Measurements from ENCODE around the gene ZNF358.

ZNF358 gene

DNA sequence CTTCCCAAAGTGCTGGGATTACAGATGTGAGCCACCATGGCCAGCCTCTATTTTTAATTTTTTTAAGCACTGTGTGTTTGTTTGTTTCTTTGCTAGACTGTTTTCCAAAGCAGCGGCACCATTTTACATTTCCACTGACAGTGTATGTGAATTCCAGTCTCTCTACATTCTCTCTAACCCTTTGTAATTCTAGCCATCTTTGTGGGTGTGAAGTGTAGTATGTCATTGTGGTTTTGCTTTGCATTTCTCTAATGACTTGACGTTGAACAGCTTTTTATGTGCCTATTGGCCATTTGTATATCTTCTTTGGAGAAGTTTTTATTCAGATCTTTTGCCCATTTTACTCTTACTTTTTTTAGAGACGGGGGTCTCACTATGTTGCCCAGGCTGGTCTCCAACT, 31.3 kb downstream of the ZNF358 start:
- DNase-seq (no peak), ATAC-seq (no peak)
- peaks cover 20% of the 10 kb centered on the region for H3K36me3 Mint-ChIP-seq (ENCODE audit: low read depth)
- no peak overlapping the region for H3K4me3 Mint-ChIP-seq
- peaks cover 17% of the 10 kb centered on the region for H3K4me1 Mint-ChIP-seq
- H3K9me3 Mint-ChIP-seq: no peaks in the 10 kb centered on the region
- H3K27ac Mint-ChIP-seq: no peak overlapping the region
- H3K27me3 Mint-ChIP-seq: no peaks in the 10 kb centered on the region

DNA sequence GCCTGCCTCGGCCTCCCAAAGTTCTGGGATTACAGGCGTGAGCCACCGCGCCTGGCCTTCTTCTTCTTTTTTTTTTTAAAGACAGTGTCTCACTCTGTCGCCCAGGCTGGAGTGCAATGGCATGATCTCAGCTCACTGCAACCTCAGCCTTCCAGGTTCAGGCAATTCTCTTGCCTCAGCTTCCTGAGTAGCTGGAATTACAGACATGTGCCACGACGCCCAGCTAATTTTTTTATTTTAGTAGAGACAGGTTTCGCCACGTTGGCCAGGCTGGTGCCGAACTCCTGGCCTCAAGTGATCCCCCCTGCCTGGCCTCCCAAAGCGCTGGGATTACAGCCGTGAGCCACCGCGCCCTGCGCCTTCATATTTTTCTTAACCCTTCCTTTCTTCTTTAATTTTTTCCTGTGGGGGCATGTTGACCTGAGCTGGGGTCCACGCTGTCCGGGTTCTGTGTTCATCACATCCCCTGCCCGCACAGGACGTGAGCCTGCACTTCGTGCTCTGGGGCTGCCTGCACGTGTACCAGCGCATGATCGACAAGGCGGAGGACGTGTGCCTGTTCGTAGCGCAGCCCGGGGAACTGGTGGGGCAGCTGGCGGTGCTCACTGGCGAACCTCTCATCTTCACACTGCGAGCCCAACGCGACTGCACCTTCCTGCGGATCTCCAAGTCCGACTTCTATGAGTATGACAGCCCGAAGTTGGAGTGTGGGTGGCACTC, 33.7 kb downstream of the ZNF358 start:
- H3K4me3 Mint-ChIP-seq: no peak overlapping the region
- H3K4me1 Mint-ChIP-seq: peaks cover 15% of the 10 kb centered on the region
- ATAC-seq (no peak), DNase-seq (no peak)
- no peaks in the 10 kb centered on the region for H3K9me3 Mint-ChIP-seq
- H3K27ac Mint-ChIP-seq: no peak overlapping the region
- H3K27me3 Mint-ChIP-seq: no peaks in the 10 kb centered on the region
- H3K36me3 Mint-ChIP-seq (ENCODE audit: low read depth): peaks cover 17% of the 10 kb centered on the region

DNA sequence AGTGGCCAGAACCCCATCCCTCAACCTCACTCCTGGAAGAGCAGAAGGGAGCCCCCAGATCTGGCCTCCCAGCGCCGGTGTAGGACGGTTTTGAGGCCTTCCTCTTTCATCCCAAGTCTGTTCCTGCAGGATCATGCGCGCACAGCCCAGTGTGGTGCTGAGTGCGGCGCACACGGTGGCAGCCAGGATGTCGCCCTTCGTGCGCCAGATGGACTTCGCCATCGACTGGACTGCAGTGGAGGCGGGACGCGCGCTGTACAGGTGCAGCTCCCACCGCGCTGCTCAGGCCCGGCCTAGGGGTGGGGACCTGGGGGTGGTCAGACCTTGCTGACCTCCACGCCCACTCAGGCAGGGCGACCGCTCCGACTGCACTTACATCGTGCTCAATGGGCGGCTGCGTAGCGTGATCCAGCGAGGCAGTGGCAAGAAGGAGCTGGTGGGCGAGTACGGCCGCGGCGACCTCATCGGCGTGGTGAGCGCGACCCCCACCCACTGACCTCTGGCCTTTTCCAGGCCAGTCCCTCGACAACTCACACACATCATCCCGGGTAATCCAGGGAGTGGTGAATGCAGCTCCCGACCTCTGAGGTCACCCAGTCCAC, 34.4 kb downstream of the ZNF358 start:
- Mint-ChIP-seq H3K4me1 (peaks cover 12% of the 10 kb centered on the region), H3K9me3 (no peaks in the 10 kb centered on the region), H3K27me3 (no peaks in the 10 kb centered on the region), H3K27ac (no peak overlapping the region), H3K36me3 (ENCODE audit: low read depth) (peaks cover 17% of the 10 kb centered on the region), H3K4me3 (no peak overlapping the region)
- ATAC-seq (no peak), DNase-seq (no peak)

DNA sequence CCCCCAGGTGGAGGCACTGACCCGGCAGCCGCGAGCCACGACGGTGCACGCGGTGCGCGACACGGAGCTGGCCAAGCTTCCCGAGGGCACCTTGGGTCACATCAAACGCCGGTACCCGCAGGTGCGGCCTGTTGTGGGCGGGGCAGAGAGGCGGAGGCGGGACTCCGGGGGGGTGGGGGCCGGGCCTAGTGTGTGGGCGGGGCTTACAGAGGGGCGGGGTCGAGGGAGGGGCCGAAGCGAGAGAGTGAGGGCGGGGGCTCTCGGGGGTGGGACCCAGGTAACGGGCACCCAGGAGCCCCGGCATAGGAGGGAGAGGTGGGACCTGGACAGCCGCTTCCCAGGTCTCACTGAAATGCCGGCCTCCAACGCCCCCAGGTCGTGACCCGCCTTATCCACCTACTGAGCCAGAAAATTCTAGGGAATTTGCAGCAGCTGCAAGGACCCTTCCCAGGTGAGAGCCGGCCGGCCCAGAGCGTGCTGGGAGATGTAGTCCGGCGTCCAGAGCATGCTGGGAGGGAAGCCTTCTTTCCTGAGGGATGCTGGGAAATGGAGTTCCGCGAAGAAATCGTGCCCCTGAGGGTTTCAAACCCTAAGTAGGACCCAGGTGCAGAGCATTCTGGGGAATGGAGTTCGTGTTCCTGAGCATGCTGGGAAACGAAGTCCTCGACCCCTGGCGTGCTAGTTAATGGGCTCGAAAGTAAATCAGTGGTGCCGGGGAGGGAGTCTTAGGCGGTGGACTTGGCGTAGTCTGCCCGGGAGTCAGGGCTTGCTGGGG, 35.3 kb downstream of the ZNF358 start:
- Mint-ChIP-seq H3K27ac (no peak overlapping the region), H3K27me3 (no peaks in the 10 kb centered on the region)

DNA sequence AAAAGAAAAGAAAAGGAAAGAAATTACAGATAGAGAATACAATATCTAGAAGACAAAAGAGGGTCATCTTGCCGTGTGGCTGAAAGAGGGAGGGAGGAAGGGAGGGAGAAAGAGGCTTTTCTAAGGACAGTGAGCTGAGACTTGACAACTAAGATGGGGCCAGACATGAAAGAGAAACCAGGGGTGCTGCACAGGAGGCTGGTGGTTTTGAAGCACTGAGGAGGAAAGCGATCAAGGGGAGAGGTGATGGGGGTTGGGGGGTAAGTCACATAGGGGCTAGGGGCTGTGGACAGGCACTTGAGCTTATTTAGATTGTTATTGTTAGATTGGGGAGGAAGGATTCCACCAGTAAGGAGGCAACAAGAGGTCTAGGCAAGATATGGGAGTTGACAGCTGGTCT, 36.9 kb downstream of the ZNF358 start:
- Mint-ChIP-seq H3K4me1 (no peaks in the 10 kb centered on the region), H3K4me3 (no peak overlapping the region), H3K27me3 (no peaks in the 10 kb centered on the region), H3K9me3 (no peaks in the 10 kb centered on the region), H3K27ac (no peak overlapping the region), H3K36me3 (ENCODE audit: low read depth) (peaks cover 17% of the 10 kb centered on the region)
- no peak for ATAC-seq
- DNase-seq: no peak

More for the DNA sequence above, 35.3 kb downstream of the ZNF358 start:
- peak; percentile 26 for DNase-seq
- Mint-ChIP-seq H3K4me3 (no peak overlapping the region), H3K9me3 (no peaks in the 10 kb centered on the region), H3K4me1 (peaks cover 6% of the 10 kb centered on the region), H3K36me3 (ENCODE audit: low read depth) (peaks cover 15% of the 10 kb centered on the region)
- ATAC-seq: no peak

DNA sequence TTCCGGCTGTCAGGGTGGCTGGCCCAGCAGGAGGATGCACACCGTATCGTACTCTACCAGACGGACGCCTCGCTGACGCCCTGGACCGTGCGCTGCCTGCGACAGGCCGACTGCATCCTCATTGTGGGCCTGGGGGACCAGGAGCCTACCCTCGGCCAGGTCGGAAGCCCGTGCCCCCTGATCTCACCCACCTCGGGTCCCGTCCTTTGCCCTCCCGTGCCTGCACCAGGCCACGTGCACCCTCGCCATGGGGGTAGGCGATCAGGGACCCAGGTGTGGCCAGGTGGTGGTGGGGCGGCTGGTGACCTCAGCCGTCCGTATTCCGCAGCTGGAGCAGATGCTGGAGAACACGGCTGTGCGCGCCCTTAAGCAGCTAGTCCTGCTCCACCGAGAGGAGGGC, 38.7 kb downstream of the ZNF358 start:
- H3K4me1 Mint-ChIP-seq: no peaks in the 10 kb centered on the region
- no peak overlapping the region for H3K27ac Mint-ChIP-seq
- H3K4me3 Mint-ChIP-seq: no peak overlapping the region
- no peak for ATAC-seq
- no peaks in the 10 kb centered on the region for H3K27me3 Mint-ChIP-seq
- no peak for DNase-seq
- no peaks in the 10 kb centered on the region for H3K9me3 Mint-ChIP-seq
- peaks cover 25% of the 10 kb centered on the region for H3K36me3 Mint-ChIP-seq (ENCODE audit: low read depth)

DNA sequence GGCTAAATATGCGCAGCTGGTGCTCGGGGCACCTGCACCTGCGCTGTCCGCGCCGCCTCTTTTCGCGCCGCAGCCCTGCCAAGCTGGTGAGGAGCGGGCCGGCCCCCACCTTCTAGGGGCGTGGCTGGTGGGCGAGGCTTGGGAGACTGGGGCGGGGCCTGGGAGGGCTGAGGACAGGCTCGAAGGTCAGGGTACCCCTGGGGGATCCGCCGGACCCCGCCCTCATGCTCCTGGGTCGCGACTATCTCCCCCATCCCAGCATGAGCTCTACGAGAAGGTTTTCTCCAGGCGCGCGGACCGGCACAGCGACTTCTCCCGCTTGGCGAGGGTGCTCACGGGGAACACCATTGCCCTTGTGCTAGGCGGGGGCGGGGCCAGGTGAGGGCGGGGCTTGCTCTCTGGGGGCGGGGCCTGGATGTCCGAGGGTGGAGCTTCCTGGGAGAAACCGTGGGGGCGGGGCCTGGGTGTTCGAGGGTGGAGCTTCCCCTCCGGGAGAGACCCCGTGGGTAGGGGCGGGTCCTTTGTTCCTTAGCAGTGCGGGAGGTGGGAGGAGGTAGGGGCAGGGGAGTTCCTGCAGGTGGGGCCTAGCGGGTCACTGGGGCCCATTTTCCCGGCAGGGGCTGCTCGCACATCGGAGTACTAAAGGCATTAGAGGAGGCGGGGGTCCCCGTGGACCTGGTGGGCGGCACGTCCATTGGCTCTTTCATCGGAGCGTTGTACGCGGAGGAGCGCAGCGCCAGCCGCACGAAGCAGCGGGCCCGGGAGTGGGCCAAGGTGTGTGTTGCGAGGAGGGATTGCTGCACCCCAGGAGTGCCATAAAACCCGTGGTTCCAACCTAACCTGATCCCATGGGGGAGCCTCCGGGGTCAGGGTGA, 39.3 kb downstream of the ZNF358 start:
- H3K27me3 Mint-ChIP-seq: no peaks in the 10 kb centered on the region
- peak; percentile 13 for ATAC-seq
- H3K4me3 Mint-ChIP-seq: no peak overlapping the region
- peaks cover 25% of the 10 kb centered on the region for H3K36me3 Mint-ChIP-seq (ENCODE audit: low read depth)
- H3K9me3 Mint-ChIP-seq: no peaks in the 10 kb centered on the region
- peak; percentile 52 for DNase-seq
- no peaks in the 10 kb centered on the region for H3K4me1 Mint-ChIP-seq
- no peak overlapping the region for H3K27ac Mint-ChIP-seq

DNA sequence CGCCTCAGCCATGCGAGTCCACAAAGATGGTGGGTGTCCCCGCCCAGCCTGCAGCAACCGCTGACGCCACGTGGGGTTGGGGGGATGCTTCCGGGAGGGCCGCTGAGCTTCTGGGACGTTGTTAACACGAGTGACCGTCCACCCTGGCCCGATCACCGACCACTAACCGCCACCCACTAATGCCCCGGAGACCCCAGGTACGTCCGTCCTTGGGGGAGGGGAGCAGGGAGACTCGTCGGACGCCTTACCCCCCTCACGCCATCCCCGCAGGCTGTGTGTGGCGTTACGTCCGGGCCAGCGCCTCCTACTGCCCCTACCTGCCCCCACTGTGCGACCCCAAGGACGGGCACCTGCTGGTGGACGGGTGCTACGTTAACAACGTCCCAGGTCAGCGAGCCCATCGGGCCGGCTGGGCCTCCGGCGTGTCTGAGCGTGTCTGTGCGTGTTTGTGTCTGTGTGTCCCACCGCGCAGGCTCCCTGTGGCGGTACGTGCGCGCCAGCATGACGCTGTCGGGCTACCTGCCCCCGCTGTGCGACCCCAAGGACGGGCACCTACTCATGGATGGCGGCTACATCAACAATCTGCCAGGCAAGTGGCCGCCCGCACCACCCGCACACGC, 40.9 kb downstream of the ZNF358 start:
- no peak for DNase-seq
- no peaks in the 10 kb centered on the region for H3K4me1 Mint-ChIP-seq
- no peaks in the 10 kb centered on the region for H3K27me3 Mint-ChIP-seq
- H3K36me3 Mint-ChIP-seq (ENCODE audit: low read depth): peaks cover 23% of the 10 kb centered on the region
- no peak overlapping the region for H3K4me3 Mint-ChIP-seq
- H3K9me3 Mint-ChIP-seq: no peaks in the 10 kb centered on the region
- no peak for ATAC-seq
- H3K27ac Mint-ChIP-seq: no peak overlapping the region

DNA sequence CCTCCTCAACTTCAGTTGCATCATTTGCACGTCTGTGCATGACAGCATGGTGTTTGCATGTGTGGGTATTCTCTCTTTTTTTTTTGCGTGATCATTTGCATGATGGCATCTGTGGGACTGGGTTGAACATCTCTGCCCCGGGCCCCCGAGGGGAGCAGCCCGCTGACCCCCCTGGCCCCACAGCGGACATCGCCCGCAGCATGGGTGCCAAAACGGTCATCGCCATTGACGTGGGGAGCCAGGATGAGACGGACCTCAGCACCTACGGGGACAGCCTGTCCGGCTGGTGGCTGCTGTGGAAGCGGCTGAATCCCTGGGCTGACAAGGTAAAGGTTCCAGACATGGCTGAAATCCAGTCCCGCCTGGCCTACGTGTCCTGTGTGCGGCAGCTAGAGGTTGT, 42.8 kb downstream of the ZNF358 start:
- ATAC-seq: no peak
- H3K36me3 Mint-ChIP-seq (ENCODE audit: low read depth): peaks cover 24% of the 10 kb centered on the region
- H3K27me3 Mint-ChIP-seq: no peaks in the 10 kb centered on the region
- no peaks in the 10 kb centered on the region for H3K9me3 Mint-ChIP-seq
- no peak overlapping the region for H3K4me3 Mint-ChIP-seq
- H3K27ac Mint-ChIP-seq: no peak overlapping the region
- no peaks in the 10 kb centered on the region for H3K4me1 Mint-ChIP-seq
- DNase-seq: no peak

DNA sequence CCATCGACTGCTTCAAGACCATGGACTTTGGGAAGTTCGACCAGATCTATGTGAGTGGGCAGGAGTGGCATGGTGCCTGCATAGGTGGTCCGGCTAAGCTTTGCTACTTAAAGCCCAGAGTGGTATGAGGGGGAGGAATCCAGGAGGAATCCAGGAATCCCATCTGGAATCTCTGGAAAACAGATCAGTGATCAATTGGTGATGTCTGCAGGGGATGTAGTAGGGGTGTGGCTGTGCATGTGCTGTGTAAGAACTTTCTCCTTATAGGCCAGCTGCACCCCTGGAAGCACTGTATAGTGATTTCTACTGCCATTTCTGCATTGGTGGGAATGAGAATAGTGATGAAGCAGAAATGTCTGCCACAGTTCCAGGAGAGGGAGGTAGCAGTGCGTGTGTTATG, 43.2 kb downstream of the ZNF358 start:
- H3K27ac Mint-ChIP-seq: no peak overlapping the region
- H3K9me3 Mint-ChIP-seq: no peaks in the 10 kb centered on the region
- peaks cover 24% of the 10 kb centered on the region for H3K36me3 Mint-ChIP-seq (ENCODE audit: low read depth)
- H3K4me1 Mint-ChIP-seq: no peaks in the 10 kb centered on the region
- H3K27me3 Mint-ChIP-seq: no peaks in the 10 kb centered on the region
- ATAC-seq (no peak), DNase-seq (no peak)
- no peak overlapping the region for H3K4me3 Mint-ChIP-seq

DNA sequence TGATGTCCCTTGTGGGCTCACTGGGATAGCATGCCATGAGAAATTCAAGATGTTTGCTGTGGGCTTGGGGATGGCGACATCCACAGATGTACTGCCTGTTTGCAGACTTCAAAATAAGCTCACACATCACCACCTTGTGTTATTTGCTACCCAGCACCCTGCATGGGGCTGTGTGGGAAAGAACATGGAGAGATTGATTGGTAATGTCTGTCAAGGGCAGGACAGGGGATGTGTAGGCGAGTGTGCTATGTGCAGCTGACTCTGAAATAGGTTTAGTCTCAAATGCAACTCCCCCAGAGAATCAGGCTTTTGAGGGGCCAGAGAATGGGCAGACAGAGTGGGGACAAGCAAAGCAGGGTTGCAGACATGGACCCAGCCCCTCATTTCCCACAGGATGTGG, 44.4 kb downstream of the ZNF358 start:
- no peaks in the 10 kb centered on the region for H3K4me1 Mint-ChIP-seq
- no peak for DNase-seq
- H3K27ac Mint-ChIP-seq: no peak overlapping the region
- H3K4me3 Mint-ChIP-seq: no peak overlapping the region
- no peaks in the 10 kb centered on the region for H3K27me3 Mint-ChIP-seq
- H3K36me3 Mint-ChIP-seq (ENCODE audit: low read depth): peaks cover 22% of the 10 kb centered on the region
- ATAC-seq: no peak
- H3K9me3 Mint-ChIP-seq: no peaks in the 10 kb centered on the region

DNA sequence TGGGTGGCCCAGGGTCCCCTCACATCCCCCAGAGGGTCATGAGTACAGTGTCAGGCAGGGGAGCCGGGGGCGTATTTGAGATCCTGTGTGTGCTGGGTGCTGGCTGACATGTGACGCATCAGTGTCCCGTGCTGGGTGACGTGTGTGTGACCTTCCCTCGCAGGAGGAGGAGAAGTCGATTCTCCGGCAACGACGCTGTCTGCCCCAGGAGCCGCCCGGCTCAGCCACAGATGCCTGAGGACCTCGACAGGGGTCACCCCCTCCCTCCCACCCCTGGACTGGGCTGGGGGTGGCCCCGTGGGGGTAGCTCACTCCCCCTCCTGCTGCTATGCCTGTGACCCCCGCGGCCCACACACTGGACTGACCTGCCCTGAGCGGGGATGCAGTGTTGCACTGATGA, 45.4 kb downstream of the ZNF358 start:
- Mint-ChIP-seq H3K4me1 (no peaks in the 10 kb centered on the region), H3K27ac (no peak overlapping the region)
- no peak for ATAC-seq

DNA sequence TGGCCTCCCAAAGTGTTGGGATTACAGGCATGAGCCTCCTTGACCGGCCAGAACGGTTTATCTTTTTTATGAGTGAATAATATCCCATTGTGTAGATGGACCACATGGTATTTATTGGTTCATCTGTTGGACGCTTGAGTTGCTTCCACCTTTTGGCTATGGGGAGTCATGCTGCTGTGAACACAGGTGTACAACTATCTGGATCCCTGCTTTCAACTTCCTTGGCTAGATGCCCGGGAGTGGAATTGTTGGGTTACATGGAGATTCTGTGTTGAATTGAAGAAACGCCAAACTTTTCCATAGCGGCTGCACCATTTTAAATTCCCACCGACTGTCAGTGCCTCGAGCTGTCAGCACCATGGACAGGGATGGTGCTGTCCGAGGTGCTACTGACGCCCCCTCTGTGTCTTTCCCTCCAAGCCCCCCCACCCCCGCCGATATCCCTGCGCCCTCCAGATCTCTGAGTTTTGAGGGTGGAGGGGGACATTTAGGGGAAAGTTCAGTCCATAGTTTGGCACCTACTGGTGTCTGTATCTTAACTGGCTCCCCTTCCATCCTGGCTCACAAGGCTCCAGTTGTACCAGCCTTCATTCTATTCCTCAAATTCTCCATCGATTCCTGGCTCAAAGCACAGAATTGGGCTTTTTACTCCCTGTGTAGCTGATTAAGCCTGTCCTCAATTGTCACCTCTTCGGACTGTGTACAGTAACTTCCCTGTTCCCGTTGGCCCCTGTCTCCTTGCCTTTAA, 46.9 kb downstream of the ZNF358 start:
- no peak overlapping the region for H3K27ac Mint-ChIP-seq

More for the DNA sequence above, 45.4 kb downstream of the ZNF358 start:
- H3K4me3 Mint-ChIP-seq: no peak overlapping the region
- DNase-seq: no peak
- H3K9me3 Mint-ChIP-seq: no peaks in the 10 kb centered on the region
- no peaks in the 10 kb centered on the region for H3K27me3 Mint-ChIP-seq
- H3K36me3 Mint-ChIP-seq (ENCODE audit: low read depth): peaks cover 20% of the 10 kb centered on the region

More for the DNA sequence above, 46.9 kb downstream of the ZNF358 start:
- Mint-ChIP-seq H3K4me3 (no peak overlapping the region), H3K9me3 (no peaks in the 10 kb centered on the region), H3K4me1 (no peaks in the 10 kb centered on the region), H3K27me3 (no peaks in the 10 kb centered on the region), H3K36me3 (ENCODE audit: low read depth) (peaks cover 14% of the 10 kb centered on the region)
- no peak for ATAC-seq
- no peak for DNase-seq
